Gastrocnemius medialis (tissue), 4 donors: ENCODE results near the gene SLC35E1. TPM values are rescaled to one million over a fixed set of nuclear protein-coding genes. Genes with fewer than 3 reads are reported as not detected.

ENCODE experiments used
- ATAC-seq, 2 donors: fragments of 150-250 bp; one replicate each; pipeline ENCODE4 v1.9.1; 2016
- DNase-seq, 2 donors: peaks; one replicate each; pipeline ENCODE4 v3.0.0-alpha.2; 2019
- H3K27ac ChIP-seq, 4 donors: fragments of 200-600 bp; sonication (generic); 1 replicate in 1 of 4; 2 replicates in 3 of 4; pipeline ENCODE4 v1.5.1; 2016 to 2018; ENCODE audit warnings: mild to moderate bottlenecking in 2 of 4, moderate library complexity in 1 of 4
- H3K27me3 ChIP-seq, 3 donors: fragments of 200-600 bp; sonication (generic) in 2 of 3; 1 replicate in 1 of 3; 2 replicates in 2 of 3; pipeline versions ENCODE4 v1.5.1 to v1.6.0; 2016 to 2019; ENCODE audit warnings: mild to moderate bottlenecking in 1 of 3, moderate library complexity in 1 of 3
- H3K36me3 ChIP-seq, 2 donors: fragments of 200-600 bp; sonication (generic) in 1 of 2; one replicate each; pipeline ENCODE4 v1.5.1; 2017 to 2018
- H3K4me1 ChIP-seq, 2 donors: fragments of 200-600 bp; sonication (generic) in 1 of 2; one replicate each; pipeline ENCODE4 v1.5.1; 2016 to 2017; ENCODE audit warnings: mild to moderate bottlenecking in 2 of 2
- H3K4me3 ChIP-seq, 4 donors: fragments of 200-600 bp; sonication (generic) in 3 of 4; 1 replicate in 1 of 4; 2 replicates in 3 of 4; pipeline ENCODE4 v1.5.1; 2016 to 2019; ENCODE audit warnings: mild to moderate bottlenecking in 2 of 4
- H3K9me3 ChIP-seq, 3 donors: fragments of 200-600 bp; sonication (generic) in 2 of 3; 1 replicate in 1 of 3; 2 replicates in 2 of 3; pipeline ENCODE4 v1.5.1; 2016 to 2019
- CTCF ChIP-seq, 5 experiments: fragments of 450-650 bp in 3 of 5; fragments of 200-600 bp in 2 of 5; sonication (generic) in 2 of 5; IDR thresholded peaks in 4 of 5; conservative IDR thresholded peaks in 1 of 5; 1 replicate in 4 of 5; 2 replicates in 1 of 5; pipeline ENCODE4 v1.5.1; 2016 to 2019; ENCODE audit warnings: antibody characterized with exemption in 5 of 5, mild to moderate bottlenecking in 3 of 5, moderate library complexity in 3 of 5
- POLR2A ChIP-seq, 2 donors: fragments of 450-650 bp; IDR thresholded peaks; one replicate each; pipeline ENCODE4 v1.6.1; 2017; ENCODE audit warnings: antibody characterized with exemption in 2 of 2, mild to moderate bottlenecking in 2 of 2, moderate library complexity in 2 of 2
- in situ Hi-C, 4 donors: fragments of 200-750 bp; cut with MboI; loops; one replicate each; pipeline versions ENCODE4 v1.15.0 to v1.8.0; 2017; ENCODE audit warnings: low sequenced_read_pairs in 4 of 4
- intact Hi-C: fragments of 100-400 bp; cut with DNase I; formaldehyde crosslinking; loops from one replicate; pipeline ENCODE4 v1.15.1; 2023; ENCODE audit warnings: low total_unique reads
- total RNA-seq, 4 donors: library from RNA; depleted of rRNA; stranded (reverse); fragments of >200 nt; gene quantifications; one replicate each; pipeline versions ENCODE4 v1.1.0 to v1.2.3, GENCODE V29; 2016

SLC35E1 gene
- total RNA-seq, 4 donors from 2014 or later = 24.1 to 60.3 (median 40.1) TPM

GRCh38 chr19:16598848-16599247 is 26.6 kb upstream of the SLC35E1 start:
- peak in 1 of 2 donors; percentile 63 for ATAC-seq
- peak overlapping the region; percentile 29 to 51 (median 36) for H3K27ac ChIP-seq
- intact Hi-C loops (no loop called here), in situ Hi-C loops (no loop called here)
- no peaks in the 10 kb centered on the region for H3K27me3 ChIP-seq
- H3K36me3 ChIP-seq = no peaks in the 10 kb centered on the region
- no peak for TF ChIP-seq CTCF (IDR thresholded peaks at IDR 0.05 in 4 of 5, conservative IDR thresholded peaks at IDR 0.05 in 1 of 5)
- TF ChIP-seq POLR2A (IDR thresholded peaks at IDR 0.05) = no peak
- DNase-seq = no peak
- H3K9me3 ChIP-seq = no peaks in the 10 kb centered on the region
- no peak overlapping the region for H3K4me3 ChIP-seq
- H3K4me1 ChIP-seq = peaks cover 50 to 69% of the 10 kb centered on the region in 2 donors

DNA sequence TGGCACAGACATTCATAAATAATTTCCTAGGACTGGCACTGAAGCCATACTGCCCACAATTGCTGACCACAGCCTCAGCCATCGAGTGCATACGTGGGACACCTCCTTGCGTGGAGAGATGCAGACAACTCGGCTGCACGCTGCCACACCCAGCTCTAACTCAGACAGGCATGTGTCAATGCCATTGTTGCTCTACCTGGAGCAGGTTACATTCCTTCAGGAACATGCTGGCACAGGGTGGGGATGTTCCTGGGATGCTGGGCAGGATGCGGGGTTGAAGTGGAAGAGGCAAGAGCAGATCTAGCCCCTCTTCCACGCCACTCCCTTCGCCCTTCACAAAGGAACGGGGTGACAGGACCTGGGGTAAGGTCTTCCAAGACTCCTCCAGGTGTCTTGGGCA is 24.2 kb upstream of the SLC35E1 start:
- intact Hi-C loops (no loop called here), in situ Hi-C loops (no loop called here)
- no peak overlapping the region for H3K4me3 ChIP-seq
- H3K27ac ChIP-seq = no peak overlapping the region
- H3K4me1 ChIP-seq = peaks cover 42 to 71% of the 10 kb centered on the region in 2 donors
- DNase-seq (no peak), ATAC-seq (no peak)
- no peaks in the 10 kb centered on the region for H3K36me3 ChIP-seq
- H3K9me3 ChIP-seq = no peaks in the 10 kb centered on the region
- no peak for TF ChIP-seq POLR2A (IDR thresholded peaks at IDR 0.05)
- no peak for TF ChIP-seq CTCF (IDR thresholded peaks at IDR 0.05 in 4 of 5, conservative IDR thresholded peaks at IDR 0.05 in 1 of 5)
- no peaks in the 10 kb centered on the region for H3K27me3 ChIP-seq

DNA sequence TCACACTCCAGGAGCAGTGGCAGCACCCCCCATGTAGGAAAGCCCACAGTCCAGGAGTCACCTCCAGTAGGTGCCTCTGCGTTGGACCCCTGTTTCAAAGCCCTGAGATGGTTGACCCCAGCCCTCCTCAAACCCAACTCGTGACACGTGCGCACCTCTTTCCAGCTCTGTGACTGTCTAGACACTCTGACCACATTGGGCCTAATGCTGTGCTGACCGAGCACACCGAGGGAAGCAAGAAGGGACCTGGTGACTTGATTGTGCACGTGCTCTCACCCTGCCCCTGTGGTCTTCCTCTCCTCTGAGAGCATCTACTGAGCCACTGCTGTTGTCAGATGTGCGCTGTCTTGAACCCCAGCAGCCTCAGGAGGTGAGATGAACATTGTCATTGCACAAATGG is 22.9 kb upstream of the SLC35E1 start:
- no peaks in the 10 kb centered on the region for H3K27me3 ChIP-seq
- DNase-seq (no peak), ATAC-seq (no peak)
- no peaks in the 10 kb centered on the region for H3K9me3 ChIP-seq
- intact Hi-C loops = no loop called here
- no peak overlapping the region for H3K27ac ChIP-seq
- no peak for TF ChIP-seq CTCF (IDR thresholded peaks at IDR 0.05 in 4 of 5, conservative IDR thresholded peaks at IDR 0.05 in 1 of 5)
- TF ChIP-seq POLR2A (IDR thresholded peaks at IDR 0.05) = no peak
- no peak overlapping the region for H3K4me3 ChIP-seq
- in situ Hi-C loops = no loop called here
- peaks cover 43 to 74% of the 10 kb centered on the region in 2 donors for H3K4me1 ChIP-seq
- no peaks in the 10 kb centered on the region for H3K36me3 ChIP-seq

- intact Hi-C loops (no loop called here), in situ Hi-C loops (no loop called here)
- Histone ChIP-seq H3K36me3 (no peaks in the 10 kb centered on the region), H3K4me1 (peaks cover 47 to 74% of the 10 kb centered on the region in 2 donors), H3K4me3 (no peak overlapping the region), H3K27ac (no peak overlapping the region), H3K9me3 (no peaks in the 10 kb centered on the region), H3K27me3 (no peaks in the 10 kb centered on the region)
- DNase-seq (no peak), ATAC-seq (no peak)
- TF ChIP-seq CTCF (IDR thresholded peaks at IDR 0.05 in 4 of 5, conservative IDR thresholded peaks at IDR 0.05 in 1 of 5) (no peak), POLR2A (IDR thresholded peaks at IDR 0.05) (no peak)
These were observed 22.5 kb upstream of the SLC35E1 start for GRCh38 chr19:16594681-16595091.

DNA sequence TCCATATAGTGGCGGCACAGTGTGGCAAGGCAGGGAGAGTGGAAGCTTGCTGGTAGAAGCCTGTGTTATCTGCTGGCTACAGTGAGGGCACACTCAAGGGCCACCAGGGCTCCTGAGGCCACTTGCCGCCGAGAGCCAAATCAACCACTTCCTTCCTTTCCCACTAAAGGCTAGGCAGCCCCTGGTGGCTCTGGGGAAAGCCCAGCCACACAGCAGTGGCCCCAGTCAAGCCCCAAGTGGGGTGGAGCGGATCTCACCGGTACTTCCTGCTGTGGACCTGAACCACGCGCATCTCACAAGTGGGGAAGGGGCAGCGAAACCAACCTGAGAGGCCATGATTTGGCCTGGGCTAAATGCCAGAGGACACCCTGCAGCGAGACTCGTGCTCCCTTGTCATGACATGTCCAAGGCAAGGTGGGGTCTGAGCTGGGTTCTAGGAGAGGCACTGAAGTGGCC is 21.9 kb upstream of the SLC35E1 start:
- no peaks in the 10 kb centered on the region for H3K27me3 ChIP-seq
- no peak for TF ChIP-seq POLR2A (IDR thresholded peaks at IDR 0.05)
- TF ChIP-seq CTCF (IDR thresholded peaks at IDR 0.05 in 4 of 5, conservative IDR thresholded peaks at IDR 0.05 in 1 of 5) = no peak
- H3K4me3 ChIP-seq = no peak overlapping the region
- DNase-seq (no peak), ATAC-seq (no peak)
- in situ Hi-C loops = no loop called here
- H3K27ac ChIP-seq = no peak overlapping the region
- no peaks in the 10 kb centered on the region for H3K9me3 ChIP-seq
- intact Hi-C loops = no loop called here
- H3K4me1 ChIP-seq = peaks cover 50 to 75% of the 10 kb centered on the region in 2 donors
- no peaks in the 10 kb centered on the region for H3K36me3 ChIP-seq
